ENCODE data around the gene FAM204A. TPM values are rescaled to one million over a fixed set of nuclear protein-coding genes. Genes with fewer than 3 reads are reported as not detected.

The FAM204A gene
- total and polyA plus RNA-seq, 10 of the 15 experiments (the other 5 are each of a cell fraction or from before 2014, with no cell fraction given) = 24.5 to 96.0 (median 67.6) TPM

GRCh38 chr10:118254654-118255053, 87.5 kb downstream of the FAM204A start (continued):
- TF ChIP-seq HSF1 (IDR thresholded peaks at IDR 0.05; ENCODE audit: low read depth, low read length) (no peak), KLF5 (IDR thresholded peaks at IDR 0.05; ENCODE audit: partially characterized antibody) (no peak), NFXL1 (IDR thresholded peaks at IDR 0.05; ENCODE audit: borderline replicate concordance) (no peak), RELB (IDR thresholded peaks at IDR 0.05; ENCODE audit: low read depth) (no peak), NR2C1 (IDR thresholded peaks at IDR 0.05) (no peak), IKZF2 (IDR thresholded peaks at IDR 0.05) (no peak)

GRCh38 chr10:118253397-118253796, 88.7 kb downstream of the FAM204A start:
- Histone ChIP-seq H3K4me1 (ENCODE audit: control insufficient read depth, insufficient read depth, low read length) (no peaks in the 10 kb centered on the region), H3K27me3 (replicated peaks in 1 of 2; ENCODE audit: control insufficient read depth in 2 of 2, insufficient read depth in 2 of 2, low read length in 1 of 2) (peaks cover 0 to 3% of the 10 kb centered on the region in 2 experiments; a peak in 3 of 4 replicates), H3K9ac (ENCODE audit: control insufficient read depth, insufficient read depth, low read length) (no peak overlapping the region), H4K20me1 (ENCODE audit: control insufficient read depth, insufficient read depth) (no peaks in the 10 kb centered on the region), H3K27ac (ENCODE audit: control insufficient read depth, insufficient read depth) (no peak overlapping the region), H2AFZ (ENCODE audit: control insufficient read depth, low read depth, low read length) (no peak overlapping the region), H3K4me2 (ENCODE audit: control insufficient read depth, insufficient read depth) (no peak overlapping the region), H3K4me3 (no peak overlapping the region), H3K9me3 (replicated peaks; ENCODE audit: control insufficient read depth, insufficient read depth, low read length) (no peaks in the 10 kb centered on the region), H3K79me2 (ENCODE audit: control insufficient read depth, insufficient read depth, low read length) (no peaks in the 10 kb centered on the region), H3K36me3 (ENCODE audit: control insufficient read depth in 2 of 2, insufficient read depth in 2 of 2, low read length in 1 of 2) (no peaks in the 10 kb centered on the region)
- 3% methylated on average over 7 of the region's 7 CpGs for WGBS (ENCODE audit: insufficient coverage, insufficient replicate concordance, low lambda C conversion rate, missing lambda C conversion rate)
- ChIA-PET POLR2A (no interaction called here), CTCF (interaction anchor here (1.2 to 1.4 kb wide), 2 partner anchors 10 to 11 kb away, joined by 3 read pairs; no protein-coding TSS in a partner anchor), RAD21 (ENCODE audit: unreplicated experiment) (no interaction called here), SMC1A (ENCODE audit: uncharacterized antibody, unreplicated experiment) (interaction anchor here (1.1 to 1.2 kb wide), 3 partner anchors 10 to 377 kb away, joined by 3 to 4 read pairs (median 3); no protein-coding TSS in a partner anchor)
- in situ Hi-C loops (cut with MboI) (no loop called here), intact Hi-C loops (cut with micrococcal nuclease; ENCODE audit: unreplicated experiment) (no loop called here)
- TF ChIP-seq SUPT20H (IDR thresholded peaks at IDR 0.05; ENCODE audit: borderline replicate concordance, control insufficient read depth, low read depth, low read length) (no peak), CEBPZ (IDR thresholded peaks at IDR 0.05; ENCODE audit: low read depth, low read length) (no peak), SMAD5 (IDR thresholded peaks at IDR 0.05; ENCODE audit: low read depth) (no peak), MEF2B (IDR thresholded peaks at IDR 0.05; ENCODE audit: partially characterized antibody, poor library complexity, severe bottlenecking) (no peak), KAT2A (conservative IDR thresholded peaks at IDR 0.05; ENCODE audit: control insufficient read depth, low read depth, low read length) (no peak), ZNF217 (IDR thresholded peaks at IDR 0.05) (no peak), CBFB (IDR thresholded peaks at IDR 0.05; ENCODE audit: low read depth) (no peak)
- ATAC-seq = no peak
- BruUV-seq (replicated peaks) = no TSS peak
- DNase-seq (ENCODE audit: low read depth, low spot score) = no peak
- no peak for FAIRE-seq
